ENCODE measurements around the gene PDRG1. TPM values are rescaled to one million over a fixed set of nuclear protein-coding genes. Genes with fewer than 3 reads are reported as not detected.

The PDRG1 gene
- total RNA-seq, 1 donor from 2014 or later, result 6.8 TPM

DNA sequence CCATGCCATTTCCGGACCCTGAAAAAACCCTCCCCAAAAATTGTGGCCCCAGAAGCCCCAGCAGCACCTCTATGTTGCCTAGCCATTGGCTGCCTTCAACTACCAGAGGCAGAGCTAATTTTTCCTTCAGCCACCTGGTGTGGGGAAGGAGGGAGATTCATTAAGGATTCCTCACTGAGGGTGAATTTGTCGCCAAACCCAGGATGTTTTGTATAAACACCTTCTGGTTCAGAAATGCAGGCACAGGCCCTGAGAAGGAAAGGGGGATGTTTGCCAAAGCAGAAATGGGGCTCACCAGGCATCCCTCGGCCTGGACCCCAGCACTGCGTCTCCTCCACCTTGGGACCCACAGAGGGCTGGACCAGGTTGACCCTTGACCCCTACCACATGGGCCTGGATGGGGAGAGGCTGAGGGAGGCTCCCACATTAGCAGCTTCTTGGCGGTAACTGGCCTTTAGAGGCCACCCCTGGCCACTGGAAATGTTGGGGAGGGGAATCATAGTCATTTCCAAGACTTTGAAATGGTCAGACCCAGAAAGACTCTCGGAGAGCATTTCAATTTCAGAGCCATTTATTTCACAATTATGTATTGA lies 1.8 kb upstream of the PDRG1 start:
- Histone ChIP-seq H3K36me3 (ENCODE audit: control insufficient read depth, insufficient read depth, low read length) (peaks cover 2% of the 10 kb centered on the region), H3K27me3 (ENCODE audit: control insufficient read depth, insufficient read depth, low read length) (peaks cover 2% of the 10 kb centered on the region), H3K4me3 (ENCODE audit: low read depth, low read length) (no peak overlapping the region)
- no peak for FAIRE-seq
- no peak for DNase-seq (ENCODE audit: low read depth)
- TF ChIP-seq, protein P1, sequence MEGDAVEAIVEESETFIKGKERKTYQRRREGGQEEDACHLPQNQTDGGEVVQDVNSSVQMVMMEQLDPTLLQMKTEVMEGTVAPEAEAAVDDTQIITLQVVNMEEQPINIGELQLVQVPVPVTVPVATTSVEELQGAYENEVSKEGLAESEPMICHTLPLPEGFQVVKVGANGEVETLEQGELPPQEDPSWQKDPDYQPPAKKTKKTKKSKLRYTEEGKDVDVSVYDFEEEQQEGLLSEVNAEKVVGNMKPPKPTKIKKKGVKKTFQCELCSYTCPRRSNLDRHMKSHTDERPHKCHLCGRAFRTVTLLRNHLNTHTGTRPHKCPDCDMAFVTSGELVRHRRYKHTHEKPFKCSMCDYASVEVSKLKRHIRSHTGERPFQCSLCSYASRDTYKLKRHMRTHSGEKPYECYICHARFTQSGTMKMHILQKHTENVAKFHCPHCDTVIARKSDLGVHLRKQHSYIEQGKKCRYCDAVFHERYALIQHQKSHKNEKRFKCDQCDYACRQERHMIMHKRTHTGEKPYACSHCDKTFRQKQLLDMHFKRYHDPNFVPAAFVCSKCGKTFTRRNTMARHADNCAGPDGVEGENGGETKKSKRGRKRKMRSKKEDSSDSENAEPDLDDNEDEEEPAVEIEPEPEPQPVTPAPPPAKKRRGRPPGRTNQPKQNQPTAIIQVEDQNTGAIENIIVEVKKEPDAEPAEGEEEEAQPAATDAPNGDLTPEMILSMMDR (IDR thresholded peaks at IDR 0.05; ENCODE audit: insufficient read depth, low read length, severe bottlenecking), result no peak

- DNase-seq (ENCODE audit: low read depth), result no peak
- Histone ChIP-seq H3K27me3 (ENCODE audit: control insufficient read depth, insufficient read depth, low read length) (no peaks in the 10 kb centered on the region), H3K36me3 (ENCODE audit: control insufficient read depth, insufficient read depth, low read length) (peaks cover 14% of the 10 kb centered on the region), H3K4me3 (ENCODE audit: low read depth, low read length) (peak overlapping the region; percentile 72)
- FAIRE-seq, result no peak
- TF ChIP-seq, protein P1 (IDR thresholded peaks at IDR 0.05; ENCODE audit: insufficient read depth, low read length, severe bottlenecking), result no peak
Measured at GRCh38 chr20:31951203-31951529, 680 bp downstream of the PDRG1 start.

DNA sequence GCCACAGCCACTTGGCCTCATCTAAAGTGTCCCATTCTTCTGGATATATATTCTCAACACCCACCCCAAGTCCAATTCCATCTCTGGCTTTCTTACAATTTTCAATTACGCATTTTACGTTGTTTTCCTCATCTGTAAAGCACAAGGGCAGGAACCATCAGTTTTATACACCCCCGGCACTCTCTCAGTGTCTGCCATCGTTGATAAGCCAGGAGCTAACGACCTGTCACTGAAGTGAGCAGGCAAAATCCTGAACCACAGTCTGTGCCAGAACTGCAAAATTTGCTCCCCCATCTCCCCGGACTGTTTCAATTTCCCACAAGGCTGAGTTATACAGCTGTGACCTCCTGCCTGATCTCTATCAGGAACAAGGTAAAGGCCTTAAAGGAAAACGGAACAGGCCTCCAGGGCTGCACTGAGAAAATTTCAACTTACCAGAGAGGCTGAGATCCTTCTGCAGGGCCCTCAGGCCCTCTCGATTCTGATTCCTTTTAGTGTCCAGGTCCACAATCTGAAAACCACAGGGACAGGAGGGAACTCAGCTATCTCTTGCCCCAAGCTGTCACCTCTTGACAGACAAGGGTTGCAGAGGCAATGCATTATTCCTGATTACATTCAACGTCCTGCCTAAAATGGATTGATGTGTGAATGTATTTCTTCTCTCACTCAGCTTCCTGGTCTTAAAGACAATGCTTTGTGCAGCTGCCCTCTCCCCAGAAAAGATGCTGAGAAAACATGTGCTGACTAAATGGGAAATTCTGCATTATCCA lies 1.8 kb downstream of the PDRG1 start:
- H3K4me3 ChIP-seq (ENCODE audit: low read depth, low read length), result no peak overlapping the region
- FAIRE-seq, result no peak

GRCh38 chr20:31948008-31948407 lies 3.8 kb downstream of the PDRG1 start:
- TF ChIP-seq, protein P1 (IDR thresholded peaks at IDR 0.05; ENCODE audit: insufficient read depth, low read length, severe bottlenecking), result no peak
- FAIRE-seq, result no peak
- DNase-seq (ENCODE audit: low read depth), result no peak
- Histone ChIP-seq H3K36me3 (ENCODE audit: control insufficient read depth, insufficient read depth, low read length) (peaks cover 16% of the 10 kb centered on the region), H3K27me3 (ENCODE audit: control insufficient read depth, insufficient read depth, low read length) (no peaks in the 10 kb centered on the region), H3K4me3 (ENCODE audit: low read depth, low read length) (no peak overlapping the region)

More for the DNA sequence above, 1.8 kb downstream of the PDRG1 start:
- Histone ChIP-seq H3K36me3 (ENCODE audit: control insufficient read depth, insufficient read depth, low read length) (peaks cover 16% of the 10 kb centered on the region), H3K27me3 (ENCODE audit: control insufficient read depth, insufficient read depth, low read length) (no peaks in the 10 kb centered on the region)
- TF ChIP-seq, protein P1 (IDR thresholded peaks at IDR 0.05; ENCODE audit: insufficient read depth, low read length, severe bottlenecking), result no peak
- no peak for DNase-seq (ENCODE audit: low read depth)

GRCh38 chr20:31945785-31946184 lies 6.1 kb downstream of the PDRG1 start:
- H3K36me3 ChIP-seq (ENCODE audit: control insufficient read depth, insufficient read depth, low read length), result peaks cover 16% of the 10 kb centered on the region
- TF ChIP-seq, protein P1 (IDR thresholded peaks at IDR 0.05; ENCODE audit: insufficient read depth, low read length, severe bottlenecking), result no peak
- no peak for DNase-seq (ENCODE audit: low read depth)
- no peak for FAIRE-seq
- H3K4me3 ChIP-seq (ENCODE audit: low read depth, low read length), result no peak overlapping the region
- no peaks in the 10 kb centered on the region for H3K27me3 ChIP-seq (ENCODE audit: control insufficient read depth, insufficient read depth, low read length)

Data from bronchial epithelial cell (primary cell).